Activated CD8-positive, alpha-beta memory T cell treated with anti-CD3 and anti-CD28 coated beads for 48 hours (primary cell): ENCODE results near the gene ANKEF1.

Source experiments
- DNase-seq, 3 experiments: peaks; one replicate each; pipeline ENCODE4 v3.0.0-alpha.2; 2020; ENCODE audit warnings: low read depth in 2 of 3, low spot score in 2 of 3

The ANKEF1 gene

DNA sequence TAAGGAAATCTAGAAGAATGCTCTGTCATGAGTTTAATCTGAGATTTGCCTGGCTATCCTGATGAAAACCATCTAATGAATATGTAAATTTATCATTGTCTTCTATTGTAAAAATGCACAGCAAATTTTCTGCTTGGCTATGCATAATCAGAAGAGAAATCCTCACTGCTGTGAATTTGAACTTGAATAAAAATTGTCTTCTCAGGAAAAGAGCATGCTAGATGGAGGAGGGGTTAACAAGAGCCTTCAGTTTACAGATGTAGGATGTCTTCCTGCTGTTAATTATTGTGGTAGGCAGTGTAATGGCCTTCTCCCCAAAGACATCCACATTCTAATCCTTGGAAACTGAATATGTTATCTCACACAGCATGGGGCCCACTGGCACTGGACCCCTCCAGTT lies 45.8 kb downstream of the ANKEF1 start:
- DNase-seq, result no peak

GRCh38 chr20:10089871-10090587 lies 55.2 kb downstream of the ANKEF1 start:
- no peak for DNase-seq

DNA sequence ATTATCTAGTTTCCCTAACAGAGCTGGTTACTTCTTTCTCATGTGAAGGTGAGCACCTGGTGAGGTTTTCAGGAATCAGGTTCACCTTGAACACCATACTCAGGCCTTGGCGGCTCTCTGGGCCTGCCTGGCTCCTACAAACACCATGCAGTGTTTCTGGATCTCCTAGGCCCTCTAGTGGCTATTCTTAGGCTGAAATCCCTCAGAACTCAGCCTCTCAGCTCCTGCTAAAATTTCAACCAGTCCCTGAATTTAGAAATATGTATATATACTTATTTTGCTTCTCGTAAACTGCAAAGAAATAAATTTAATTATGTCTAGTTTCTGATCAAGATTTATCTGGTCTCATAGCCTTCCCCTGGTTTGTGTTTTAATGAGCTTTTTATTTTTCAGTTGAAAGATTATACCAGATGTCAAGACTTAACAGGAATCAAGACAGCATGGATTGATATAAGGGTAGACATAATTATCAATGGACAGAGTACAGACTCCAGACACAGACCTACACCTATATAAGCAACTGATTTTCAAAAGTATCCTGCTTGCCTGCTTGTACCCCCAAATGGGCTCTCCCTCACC lies 55.9 kb downstream of the ANKEF1 start:
- no peak for DNase-seq

DNA sequence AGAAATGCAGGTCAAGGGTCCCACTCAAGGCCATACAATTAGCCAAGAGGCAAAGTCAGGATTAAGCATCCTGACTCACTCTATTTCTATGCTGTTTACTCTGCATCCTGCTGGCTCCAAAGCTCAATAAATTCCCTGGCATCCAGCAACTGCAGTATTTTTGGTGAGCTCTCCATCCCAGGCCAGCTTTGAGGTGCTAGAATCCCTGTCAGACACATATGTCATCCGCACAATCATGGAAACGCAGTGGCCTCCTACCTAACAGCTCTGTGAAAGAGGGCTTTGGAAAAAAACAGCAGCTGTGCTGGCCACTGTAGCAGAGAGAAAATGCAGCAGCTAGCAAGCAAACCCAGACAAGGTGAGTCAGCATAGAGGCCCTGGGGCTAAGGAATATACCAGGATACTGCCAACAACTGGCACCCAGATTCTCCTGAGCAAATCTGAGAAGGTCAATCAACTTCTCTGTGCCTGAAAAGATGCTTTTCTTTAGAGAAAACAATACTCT lies 58.4 kb downstream of the ANKEF1 start:
- no peak for DNase-seq

GRCh38 chr20:10094566-10095173 lies 59.9 kb downstream of the ANKEF1 start:
- no peak for DNase-seq

GRCh38 chr20:10096790-10097189 lies 62.0 kb downstream of the ANKEF1 start:
- DNase-seq, result no peak

GRCh38 chr20:10105046-10105445 lies 70.3 kb downstream of the ANKEF1 start:
- DNase-seq, result no peak
